GM12878 (cell line): ENCODE results near the gene CFAP99. TPM values are rescaled to one million over a fixed set of nuclear protein-coding genes. Genes with fewer than 3 reads are reported as not detected.
A peak's percentile ranks its signal among the peaks of the same experiment; 100 is the strongest.

Experiments
- ATAC-seq: fragments of 200-7000 bp; cut with Tn5 transposase; 3 replicates; pipeline ENCODE4 v1.9.1; 2020; ENCODE audit warnings: mild to moderate bottlenecking, moderate library complexity
- BruUV-seq: library from RNA; stranded (reverse); fragments of 400-500 nt; replicated peaks from 2 replicates; lab custom pipeline; 2021; lab: Mats Ljungman, UMichigan
- CTCF ChIA-PET: fragments of 300-600 bp; sonication (Branson Sonifier 250); formaldehyde crosslinking; extraction: SDS; loops from one replicate; lab custom pipeline; 2021; ENCODE audit warnings: inconsistent platforms; lab: Yijun Ruan, JAX
- POLR2A ChIA-PET: fragments of 350-600 bp; formaldehyde crosslinking; extraction: SDS; loops from one replicate; lab custom pipeline; 2021; ENCODE audit warnings: inconsistent platforms; lab: Charles Lee
- RAD21 ChIA-PET: fragments of 300-600 bp; sonication (Branson Sonifier 250); formaldehyde crosslinking; loops from one replicate; lab custom pipeline; 2023; ENCODE audit warnings: antibody characterized with exemption; ENCODE audit not compliant: unreplicated experiment; lab: Charles Lee
- SMC1A ChIA-PET: fragments of 300-600 bp; sonication (Branson Sonifier 250); formaldehyde crosslinking; loops from one replicate; lab custom pipeline; 2023; ENCODE audit not compliant: unreplicated experiment, uncharacterized antibody; lab: Charles Lee
- DNase-seq: peaks from one replicate; pipeline ENCODE4 v3.0.0-alpha.2; 2011; ENCODE audit warnings: low read depth, low spot score
- FAIRE-seq: peaks from 3 replicates; lab custom pipeline; 2011; peaks lifted over from hg19 to GRCh38; lab: Jason Lieb, UNC
- H2AFZ ChIP-seq: 2 replicates; pipeline ENCODE4 v1.6.0; 2011; ENCODE audit warnings: low read depth, low read length, control low read depth; ENCODE audit not compliant: control insufficient read depth
- H3K27ac ChIP-seq: 2 replicates; pipeline ENCODE4 v1.5.1; 2011; ENCODE audit warnings: control low read depth; ENCODE audit not compliant: control insufficient read depth, insufficient read depth
- H3K27me3 ChIP-seq, 2 experiments: replicated peaks in 1 of 2; 2 replicates each; pipeline versions ENCODE4 v1.6.0 to v1.6.1; 2011; ENCODE audit warnings: low read length in 1 of 2; ENCODE audit not compliant: control insufficient read depth in 2 of 2, insufficient read depth in 2 of 2
- H3K36me3 ChIP-seq, 2 experiments: 2 replicates each; pipeline ENCODE4 v1.5.1; 2011; ENCODE audit warnings: low read length in 1 of 2; ENCODE audit not compliant: control insufficient read depth in 2 of 2, insufficient read depth in 2 of 2
- H3K4me1 ChIP-seq: 2 replicates; pipeline ENCODE4 v1.6.1; 2011; ENCODE audit warnings: mild to moderate bottlenecking, low read length, moderate library complexity, mixed read lengths; ENCODE audit not compliant: control insufficient read depth, insufficient read depth
- H3K4me2 ChIP-seq: 2 replicates; pipeline ENCODE4 v1.6.0; 2011; ENCODE audit warnings: control low read depth; ENCODE audit not compliant: control insufficient read depth, insufficient read depth
- H3K4me3 ChIP-seq: fragments of 200-600 bp; sonication (generic); 2 replicates; pipeline ENCODE4 v1.5.1; 2016
- H3K79me2 ChIP-seq: 2 replicates; pipeline ENCODE4 v1.6.0; 2011; ENCODE audit warnings: low read length; ENCODE audit not compliant: control insufficient read depth, insufficient read depth
- H3K9ac ChIP-seq: 2 replicates; pipeline ENCODE4 v1.8.0; 2011; ENCODE audit warnings: low read length, control low read depth, mixed read lengths; ENCODE audit not compliant: control insufficient read depth, insufficient read depth
- H3K9me3 ChIP-seq: replicated peaks from 3 replicates; pipeline ENCODE4 v1.5.1; 2011; ENCODE audit warnings: mild to moderate bottlenecking, low read length; ENCODE audit not compliant: control insufficient read depth, insufficient read depth
- H4K20me1 ChIP-seq: 2 replicates; pipeline ENCODE4 v1.6.0; 2011; ENCODE audit not compliant: control insufficient read depth, insufficient read depth
- ATF7 ChIP-seq: fragments of 450-650 bp; IDR thresholded peaks from 2 replicates; pipeline ENCODE4 v1.6.1; 2016; ENCODE audit warnings: low read depth, mild to moderate bottlenecking
- BCL3 ChIP-seq: IDR thresholded peaks from 2 replicates; pipeline ENCODE4 v1.6.1; 2011; ENCODE audit warnings: borderline replicate concordance, low read depth, mild to moderate bottlenecking, moderate library complexity, low read length; ENCODE audit not compliant: insufficient read depth, poor library complexity, severe bottlenecking
- BCLAF1 ChIP-seq: fragments of 450-650 bp; IDR thresholded peaks from 2 replicates; pipeline ENCODE4 v1.6.1; 2017; ENCODE audit warnings: antibody characterized with exemption, mild to moderate bottlenecking, moderate library complexity
- FOXK2 ChIP-seq: fragments of 450-650 bp; IDR thresholded peaks from 2 replicates; pipeline ENCODE4 v1.6.1; 2017; ENCODE audit warnings: mild to moderate bottlenecking, moderate library complexity
- HCFC1 ChIP-seq: fragments of 150-350 bp; IDR thresholded peaks from 2 replicates; pipeline ENCODE4 v1.6.1; 2014; ENCODE audit warnings: low read length
- HDAC2 ChIP-seq: fragments of 200-600 bp; sonication (generic); IDR thresholded peaks from 2 replicates; pipeline ENCODE4 v1.6.1; 2017
- NFXL1 ChIP-seq: fragments of 450-650 bp; IDR thresholded peaks from 2 replicates; pipeline ENCODE4 v1.6.1; 2017; ENCODE audit warnings: antibody characterized with exemption, mild to moderate bottlenecking, borderline replicate concordance
- PBX3 ChIP-seq: IDR thresholded peaks from 2 replicates; pipeline ENCODE4 v1.6.1; 2011; ENCODE audit warnings: mild to moderate bottlenecking, low read depth, low read length, moderate library complexity; ENCODE audit not compliant: insufficient replicate concordance
- PML ChIP-seq: IDR thresholded peaks from 2 replicates; pipeline ENCODE4 v1.6.1; 2012; ENCODE audit warnings: low read length, inconsistent platforms
- RAD51 ChIP-seq: fragments of 450-650 bp; IDR thresholded peaks from 2 replicates; pipeline ENCODE4 v1.6.1; 2016; ENCODE audit warnings: moderate library complexity, mild to moderate bottlenecking, inconsistent platforms
- REST ChIP-seq: IDR thresholded peaks from 2 replicates; pipeline ENCODE4 v1.6.1; 2012; ENCODE audit warnings: mild to moderate bottlenecking, low read depth, low read length
- SMARCA5 ChIP-seq: fragments of 450-650 bp; IDR thresholded peaks from 2 replicates; pipeline ENCODE4 v1.6.1; 2017; ENCODE audit warnings: mild to moderate bottlenecking
- TAF1 ChIP-seq: IDR thresholded peaks from 2 replicates; pipeline ENCODE4 v1.6.1; 2011; ENCODE audit warnings: mild to moderate bottlenecking, low read depth, low read length, borderline replicate concordance
- TARDBP ChIP-seq: IDR thresholded peaks from 2 replicates; pipeline ENCODE4 v1.6.1; 2016; ENCODE audit warnings: borderline replicate concordance
- ZNF207 ChIP-seq: fragments of 450-650 bp; IDR thresholded peaks from 2 replicates; pipeline ENCODE4 v1.6.1; 2014; ENCODE audit warnings: antibody characterized with exemption, mild to moderate bottlenecking, borderline replicate concordance
- ZNF622 ChIP-seq: fragments of 450-650 bp; IDR thresholded peaks from 2 replicates; pipeline ENCODE4 v1.6.1; 2017; ENCODE audit warnings: mild to moderate bottlenecking, inconsistent platforms
- ZSCAN29 ChIP-seq: fragments of 450-650 bp; IDR thresholded peaks from 2 replicates; pipeline ENCODE4 v1.6.1; 2017; ENCODE audit warnings: mild to moderate bottlenecking, moderate library complexity
- WGBS: methylation state at CpG from one replicate; pipeline ENCODE4 v1.1.6; 2016; ENCODE audit warnings: low lambda C conversion rate; ENCODE audit not compliant: insufficient replicate concordance, insufficient coverage; ENCODE audit errors: missing lambda C conversion rate; 5-methylcytosine and 5-hydroxymethylcytosine counted together
- in situ Hi-C: fragments of 300-500 bp; cut with MboI; formaldehyde crosslinking; loops from 9 replicates; pipeline ENCODE4 v1.14.3; 2018; ENCODE audit warnings: mixed read lengths
- intact Hi-C: fragments of 100-400 bp; cut with micrococcal nuclease; formaldehyde crosslinking; loops from one replicate; pipeline ENCODE4 v1.14.2; 2022; ENCODE audit not compliant: unreplicated experiment
- polyA plus RNA-seq, 11 experiments: library from polyadenylated mRNA; depleted of rRNA in 4 of 11; unstranded in 6 of 11; stranded (reverse) in 5 of 11; fragments of >200 nt; fragmentation: Nextera tagmentation in 4 of 11; fragmentation: Illumina TruSeq in 1 of 11; extraction: Ambion mirVana in 4 of 11; extraction: Trizol in 1 of 11; gene quantifications; 1 replicate in 1 of 11; 2 replicates in 10 of 11; pipeline versions ENCODE4 v1.2.1 to v1.2.3, GENCODE V29; 2011 to 2016; ENCODE audit warnings: inconsistent platforms in 2 of 11, missing spikeins in 2 of 11, low read depth in 1 of 11
- total RNA-seq, 4 experiments: library from RNA; depleted of rRNA in 3 of 4; stranded (reverse); fragments of >200 nt in 3 of 4; fragmentation: Illumina TruSeq in 1 of 4; extraction: Trizol in 1 of 4; gene quantifications; 2 replicates each; pipeline versions ENCODE4 v1.2.1 to v1.2.3, GENCODE V29; 2013 to 2021

The CFAP99 gene
- total and polyA plus RNA-seq, 10 of the 15 experiments (the other 5 are each of a cell fraction or from before 2014, with no cell fraction given), result not detected

- Histone ChIP-seq H3K27me3 (no peaks in the 10 kb centered on the region), H2AFZ (no peak overlapping the region), H3K36me3 (peaks cover 1 to 10% of the 10 kb centered on the region in 2 experiments; a peak in 3 of 4 replicates), H3K9me3 (no peaks in the 10 kb centered on the region; the same call in 2 of the 3 replicates), H3K4me3 (peak overlapping the region; percentile 91; the same call in 1 of the 2 replicates), H3K27ac (no peak overlapping the region), H3K4me1 (peaks cover 9% of the 10 kb centered on the region), H4K20me1 (peaks cover 4% of the 10 kb centered on the region; the same call in 1 of the 2 replicates), H3K79me2 (peaks cover 91% of the 10 kb centered on the region), H3K4me2 (0 out of 2 replicates have a peak overlapping the region, but pooled peaks have one; percentile 2), H3K9ac (no peak overlapping the region)
- in situ Hi-C loops, result no loop called here
- FAIRE-seq, result no peak
- ChIA-PET POLR2A (interaction anchor here (0.6 to 6.7 kb wide), 6 partner anchors 12 to 256 kb away, joined by 3 to 80 read pairs (median 4); no protein-coding TSS in a partner anchor), SMC1A (interaction anchor here (0.8 to 10.3 kb wide), 4 partner anchors 10 to 71 kb away, joined by 3 to 113 read pairs (median 3); no protein-coding TSS in a partner anchor), RAD21 (interaction anchor here (1.1 to 4.9 kb wide), 3 partner anchors 9 to 65 kb away, joined by 3 to 47 read pairs (median 3); no protein-coding TSS in a partner anchor), CTCF (interaction anchor here (1.0 to 2.3 kb wide), 3 partner anchors 9 to 13 kb away, joined by 3 to 11 read pairs (median 3); no protein-coding TSS in a partner anchor)
- BruUV-seq, result no TSS peak
- intact Hi-C loops, result no loop called here
- 100% methylated on average over 3 of the region's 4 CpGs for WGBS
- ATAC-seq, result no peak
- no peak for DNase-seq
- TF ChIP-seq ZNF207 (no peak), ZSCAN29 (no peak), RAD51 (no peak), TAF1 (no peak), PBX3 (no peak), REST (no peak), NFXL1 (no peak), HDAC2 (no peak), HCFC1 (no peak), ATF7 (no peak), PML (no peak), FOXK2 (no peak), SMARCA5 (no peak), BCLAF1 (no peak), TARDBP (no peak), BCL3 (no peak), ZNF622 (no peak)
Measured at GRCh38 chr4:2472187-2472586, 53.4 kb downstream of the CFAP99 start.
